ENCODE data around the gene EXD3. TPM values are rescaled to one million over a fixed set of nuclear protein-coding genes. Genes with fewer than 3 reads are reported as not detected.
A peak's percentile ranks its signal among the peaks of the same experiment; 100 is the strongest.

The EXD3 gene
- polyA plus RNA-seq, 1 donor from 2014 or later, result 5.6 TPM

DNA sequence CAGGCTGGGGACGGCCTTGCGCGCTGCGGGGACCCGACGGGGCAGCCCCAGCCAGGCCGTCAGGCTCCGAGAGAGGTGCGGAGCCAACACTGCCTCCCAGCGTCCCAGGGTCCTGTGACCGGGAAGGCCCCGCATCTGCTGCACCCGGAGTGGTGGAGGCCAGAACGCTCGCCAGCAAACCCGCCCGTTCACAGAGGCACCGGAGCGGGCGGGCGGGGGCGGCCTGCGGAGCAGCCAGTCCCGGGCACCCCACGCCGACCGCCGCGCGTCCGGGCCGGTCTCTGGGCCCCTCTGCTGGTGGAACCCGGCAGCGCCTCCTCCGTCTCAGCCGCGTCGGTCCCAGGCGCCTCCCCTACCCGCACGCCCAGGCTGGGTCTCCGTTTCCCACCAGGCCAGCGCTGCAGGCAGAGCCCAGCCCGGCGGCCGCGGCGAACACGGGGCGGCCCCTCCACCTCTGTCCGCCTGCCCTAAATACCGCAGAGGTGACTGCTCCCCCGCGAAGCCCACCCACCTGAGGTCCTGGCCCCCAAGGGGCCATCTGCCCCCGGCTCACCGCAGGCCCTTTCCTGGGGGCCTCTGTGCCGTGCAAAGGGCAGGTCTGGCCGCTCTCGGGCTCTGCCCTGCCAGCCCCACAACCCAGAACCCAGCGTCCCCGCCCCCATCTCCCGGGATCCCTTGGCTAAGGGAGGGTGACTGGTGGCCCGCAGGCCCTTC is 15.9 kb downstream of the EXD3 start:
- peaks cover 0 to 5% (median 0%) of the 10 kb centered on the region in 3 donors for H3K9me3 Mint-ChIP-seq
- H3K36me3 Mint-ChIP-seq, result peaks cover 7% of the 10 kb centered on the region
- H3K27ac Mint-ChIP-seq, result no peak overlapping the region
- peak overlapping the region in 1 of 4 donors; percentile 45 for H3K4me3 Mint-ChIP-seq
- H3K4me1 Mint-ChIP-seq, result peaks cover 5 to 7% (median 7%) of the 10 kb centered on the region in 3 donors
- H3K27me3 Mint-ChIP-seq, result peaks cover 3% of the 10 kb centered on the region

DNA sequence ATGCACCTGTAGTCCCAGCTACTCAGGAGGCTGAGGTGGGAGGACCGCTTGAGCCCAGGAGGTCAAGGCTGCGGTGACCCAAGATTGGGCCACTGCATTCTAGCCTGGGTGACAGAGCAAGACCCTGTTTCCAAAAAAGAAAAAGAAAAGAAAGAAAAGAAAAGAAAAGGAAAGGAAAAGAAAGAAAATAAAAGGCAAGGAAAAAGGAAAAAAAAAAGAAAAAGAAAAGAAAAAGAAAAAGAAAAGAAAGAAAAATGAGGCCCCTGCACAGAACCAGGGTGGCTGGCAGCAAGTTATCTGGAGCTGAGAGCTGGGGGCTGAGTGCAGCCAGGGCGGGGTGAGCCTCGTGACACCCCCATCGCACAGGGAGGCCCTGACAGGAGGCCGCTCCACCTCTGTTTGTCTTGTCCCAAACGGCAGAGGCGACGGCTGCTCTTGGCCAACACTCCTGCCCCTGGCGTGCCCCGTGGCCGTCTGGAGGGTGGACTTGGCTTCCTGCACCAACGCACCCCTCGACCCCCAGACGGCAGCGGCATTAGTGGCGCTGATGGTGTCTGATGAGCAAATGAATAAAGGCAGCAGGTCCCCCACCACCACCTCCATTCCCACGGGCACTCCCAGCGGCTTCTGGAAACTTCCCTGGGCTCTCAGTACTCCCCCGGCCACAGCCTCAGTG is 16.7 kb downstream of the EXD3 start:
- peaks cover 7% of the 10 kb centered on the region for H3K36me3 Mint-ChIP-seq
- H3K4me1 Mint-ChIP-seq, result peaks cover 5 to 7% (median 7%) of the 10 kb centered on the region in 3 donors
- peak overlapping the region in 2 of 4 donors; percentile 17 to 34 for H3K4me3 Mint-ChIP-seq
- peaks cover 0 to 5% (median 2%) of the 10 kb centered on the region in 3 donors for H3K9me3 Mint-ChIP-seq
- H3K27me3 Mint-ChIP-seq, result peaks cover 3% of the 10 kb centered on the region
- H3K27ac Mint-ChIP-seq, result no peak overlapping the region

DNA sequence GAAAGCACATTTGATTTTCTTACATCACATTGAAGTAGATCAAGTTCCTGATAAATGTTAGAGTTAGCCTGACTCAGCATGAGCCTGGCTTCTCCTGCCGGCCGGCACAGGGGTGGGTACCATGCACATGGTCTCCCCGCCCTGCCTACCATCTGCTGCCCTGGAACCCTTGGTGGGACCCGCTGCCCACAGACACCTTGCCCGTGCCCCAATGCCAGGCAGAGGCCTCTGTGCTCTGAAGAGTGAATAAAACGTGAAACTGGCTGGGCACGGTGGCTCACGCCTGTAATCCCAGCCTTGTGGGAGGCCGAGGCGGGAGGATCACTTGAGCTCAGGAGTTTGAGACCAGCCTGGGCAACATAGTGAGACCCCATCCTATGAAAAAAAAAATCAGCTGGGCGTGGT is 17.3 kb downstream of the EXD3 start:
- Mint-ChIP-seq H3K4me3 (no peak overlapping the region), H3K36me3 (peaks cover 7% of the 10 kb centered on the region), H3K4me1 (peaks cover 5 to 7% (median 7%) of the 10 kb centered on the region in 3 donors), H3K27ac (no peak overlapping the region), H3K27me3 (peaks cover 3% of the 10 kb centered on the region), H3K9me3 (peaks cover 0 to 5% (median 2%) of the 10 kb centered on the region in 3 donors)

DNA sequence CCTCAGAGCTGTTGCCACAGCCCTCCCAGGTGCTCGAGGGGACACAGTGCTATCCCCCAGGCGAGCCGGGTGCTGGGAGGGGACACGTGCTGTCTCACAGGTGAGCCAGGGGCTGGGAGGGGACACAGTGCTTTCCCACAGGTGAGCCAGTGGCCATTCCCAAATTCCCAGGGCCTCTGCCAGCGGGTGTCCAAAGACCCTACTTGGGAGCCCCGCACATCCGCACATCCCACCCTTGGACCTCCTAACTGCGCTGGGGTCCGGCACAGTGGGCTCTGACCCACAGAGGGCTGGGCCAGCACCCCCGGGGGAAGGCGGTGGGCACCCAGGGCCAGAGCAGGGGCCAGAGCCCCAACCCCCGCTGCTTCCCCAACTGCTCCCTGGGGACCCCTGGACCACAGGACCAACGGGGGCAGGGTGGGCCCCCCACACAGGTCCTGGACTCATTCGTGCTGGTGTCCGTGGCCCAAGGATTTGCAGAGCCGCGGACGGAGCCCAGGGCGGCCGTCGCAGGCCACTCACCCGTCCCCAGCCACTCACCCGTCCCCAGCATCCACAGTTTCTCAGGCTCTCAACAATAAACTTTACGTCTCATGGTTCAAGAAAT is 17.9 kb downstream of the EXD3 start:
- Mint-ChIP-seq H3K4me1 (peaks cover 7 to 11% (median 10%) of the 10 kb centered on the region in 3 donors), H3K36me3 (peaks cover 7% of the 10 kb centered on the region), H3K27me3 (peaks cover 3% of the 10 kb centered on the region), H3K9me3 (peaks cover 0 to 5% (median 2%) of the 10 kb centered on the region in 3 donors), H3K4me3 (no peak overlapping the region), H3K27ac (no peak overlapping the region)

DNA sequence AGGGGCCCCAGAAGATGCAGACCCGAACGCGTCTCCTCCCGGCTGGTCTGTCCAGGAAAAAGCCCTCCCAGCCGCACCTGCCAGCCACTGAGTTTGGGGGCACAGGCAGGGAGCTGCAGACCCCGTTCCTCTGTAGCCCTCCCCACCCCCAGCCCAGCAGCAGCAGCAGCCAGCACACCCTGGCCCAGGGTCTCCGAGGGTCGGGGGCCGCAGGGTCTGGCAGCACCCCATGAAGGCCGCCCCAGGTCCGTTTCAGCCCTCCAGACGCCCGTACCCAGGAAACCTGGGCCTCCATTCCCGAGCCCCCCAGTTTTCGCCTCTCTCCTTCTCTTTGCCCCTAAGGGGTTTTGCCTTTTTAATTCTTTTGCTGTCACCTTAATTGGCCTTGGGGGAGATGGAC is 19.7 kb downstream of the EXD3 start:
- no peak overlapping the region for H3K27ac Mint-ChIP-seq
- H3K27me3 Mint-ChIP-seq, result peaks cover 2% of the 10 kb centered on the region
- H3K4me1 Mint-ChIP-seq, result peaks cover 16 to 20% (median 17%) of the 10 kb centered on the region in 3 donors
- H3K9me3 Mint-ChIP-seq, result peaks cover 0 to 5% (median 2%) of the 10 kb centered on the region in 3 donors
- H3K36me3 Mint-ChIP-seq, result peaks cover 4% of the 10 kb centered on the region
- no peak overlapping the region for H3K4me3 Mint-ChIP-seq

DNA sequence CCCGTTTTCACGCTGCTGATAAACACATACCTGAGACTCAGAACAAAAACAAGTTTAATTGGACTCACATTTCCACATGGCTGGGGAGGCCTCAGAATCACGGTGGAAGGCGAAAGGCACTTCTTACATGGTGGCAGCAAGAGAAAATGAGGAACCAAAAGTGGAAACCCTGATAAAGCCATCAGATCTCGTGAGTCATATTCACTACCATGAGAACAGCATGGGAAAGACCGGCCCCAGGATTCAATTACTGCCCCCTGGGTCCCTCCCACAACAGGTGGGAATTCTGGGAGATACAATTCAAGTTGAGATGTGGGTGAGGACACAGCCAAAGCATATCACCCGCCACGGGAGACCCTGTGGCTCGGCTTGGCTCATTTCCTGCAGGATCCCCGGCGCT is 20.2 kb downstream of the EXD3 start:
- H3K4me3 Mint-ChIP-seq, result peak overlapping the region in 1 of 4 donors; percentile 22

DNA sequence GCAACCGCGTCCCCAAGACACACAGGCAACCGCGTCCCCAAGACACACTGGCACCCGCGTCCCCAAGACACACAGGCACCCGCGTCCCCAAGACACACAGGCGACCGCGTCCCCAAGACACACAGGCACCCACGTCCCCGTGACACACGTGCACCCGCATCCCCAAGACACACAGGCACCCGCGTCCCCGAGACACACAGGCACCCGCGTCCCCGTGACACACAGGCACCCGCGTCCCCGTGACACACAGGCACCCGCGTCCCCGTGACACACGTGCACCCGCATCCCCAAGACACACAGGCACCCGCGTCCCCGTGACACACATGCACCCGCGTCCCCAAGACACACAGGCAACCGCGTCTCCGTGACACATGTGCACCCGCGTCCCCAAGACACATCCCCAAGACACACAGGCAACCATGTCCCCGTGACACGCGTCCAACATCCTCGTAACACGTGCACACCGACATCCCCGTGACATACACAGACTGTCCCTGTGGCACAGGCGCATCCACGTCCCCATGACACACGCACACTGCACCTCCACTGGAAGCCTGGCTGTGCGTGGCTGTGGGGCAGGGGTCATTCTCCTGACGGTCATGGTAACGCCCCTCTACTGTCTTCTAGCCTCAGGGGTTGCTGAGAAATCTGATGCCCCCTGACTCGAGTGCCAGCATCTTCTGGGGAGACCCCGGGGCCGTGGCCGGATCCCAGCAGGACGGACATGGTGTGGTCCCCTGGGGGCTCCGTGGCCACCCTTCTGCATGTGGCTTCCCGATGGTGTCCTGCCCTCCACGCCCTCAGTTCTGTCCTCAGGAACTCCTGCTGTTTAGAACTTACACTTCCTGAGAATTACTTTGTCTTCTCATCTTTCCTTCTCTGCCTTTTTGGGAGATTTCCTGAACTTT is 24.1 kb downstream of the EXD3 start:
- Mint-ChIP-seq H3K9me3 (peaks cover 0 to 7% (median 2%) of the 10 kb centered on the region in 3 donors), H3K36me3 (peaks cover 7% of the 10 kb centered on the region), H3K4me3 (peak overlapping the region in 1 of 4 donors; percentile 50), H3K4me1 (peaks cover 14 to 30% (median 14%) of the 10 kb centered on the region in 3 donors), H3K27me3 (no peaks in the 10 kb centered on the region), H3K27ac (peak overlapping the region in 1 of 3 donors; percentile 64)

More for the DNA sequence above, 20.2 kb downstream of the EXD3 start:
- Mint-ChIP-seq H3K27ac (no peak overlapping the region), H3K4me1 (peaks cover 14 to 24% (median 15%) of the 10 kb centered on the region in 3 donors), H3K9me3 (peaks cover 0 to 5% (median 2%) of the 10 kb centered on the region in 3 donors), H3K27me3 (no peaks in the 10 kb centered on the region), H3K36me3 (peaks cover 4% of the 10 kb centered on the region)

DNA sequence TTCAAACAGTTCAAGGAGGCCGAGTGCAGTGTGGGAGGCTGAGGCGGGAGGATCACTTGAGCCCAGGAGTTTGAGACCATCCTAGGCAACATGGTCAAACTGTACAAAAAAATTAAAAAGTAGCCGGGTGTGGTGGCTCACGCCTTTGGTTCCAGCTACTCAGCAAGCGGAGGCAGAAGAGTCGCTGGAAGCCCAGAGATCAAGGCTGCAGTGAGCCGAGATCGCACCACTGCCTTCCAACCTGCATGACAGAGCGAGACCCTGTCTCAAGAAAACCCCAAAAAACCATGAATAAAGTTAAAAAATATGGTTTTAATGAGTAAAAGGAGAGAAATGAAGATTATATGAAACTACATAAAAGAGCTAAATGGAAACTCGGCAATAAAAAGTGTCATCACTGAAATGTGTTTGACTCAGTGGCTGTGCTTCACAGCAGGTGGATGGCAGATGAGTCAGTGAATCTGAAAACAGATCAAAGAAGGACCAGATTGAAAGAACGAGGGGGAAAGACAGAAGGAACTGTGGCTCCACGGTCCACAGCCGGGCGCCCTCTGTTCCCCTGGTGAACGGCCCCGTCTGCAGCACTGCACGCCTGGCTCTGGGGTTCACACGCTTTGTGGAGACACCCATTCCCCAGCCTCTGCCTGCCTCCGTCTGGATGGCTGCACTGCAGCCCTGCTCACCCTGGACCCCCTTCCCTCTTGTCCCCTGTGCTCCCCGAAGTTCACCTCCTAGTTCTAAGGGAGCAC is 25.1 kb downstream of the EXD3 start:
- H3K9me3 Mint-ChIP-seq, result peaks cover 0 to 7% (median 2%) of the 10 kb centered on the region in 3 donors
- no peak overlapping the region for H3K27ac Mint-ChIP-seq
- H3K27me3 Mint-ChIP-seq, result no peaks in the 10 kb centered on the region
- H3K36me3 Mint-ChIP-seq, result peaks cover 7% of the 10 kb centered on the region
- H3K4me3 Mint-ChIP-seq, result no peak overlapping the region
- H3K4me1 Mint-ChIP-seq, result peaks cover 14 to 30% (median 14%) of the 10 kb centered on the region in 3 donors

DNA sequence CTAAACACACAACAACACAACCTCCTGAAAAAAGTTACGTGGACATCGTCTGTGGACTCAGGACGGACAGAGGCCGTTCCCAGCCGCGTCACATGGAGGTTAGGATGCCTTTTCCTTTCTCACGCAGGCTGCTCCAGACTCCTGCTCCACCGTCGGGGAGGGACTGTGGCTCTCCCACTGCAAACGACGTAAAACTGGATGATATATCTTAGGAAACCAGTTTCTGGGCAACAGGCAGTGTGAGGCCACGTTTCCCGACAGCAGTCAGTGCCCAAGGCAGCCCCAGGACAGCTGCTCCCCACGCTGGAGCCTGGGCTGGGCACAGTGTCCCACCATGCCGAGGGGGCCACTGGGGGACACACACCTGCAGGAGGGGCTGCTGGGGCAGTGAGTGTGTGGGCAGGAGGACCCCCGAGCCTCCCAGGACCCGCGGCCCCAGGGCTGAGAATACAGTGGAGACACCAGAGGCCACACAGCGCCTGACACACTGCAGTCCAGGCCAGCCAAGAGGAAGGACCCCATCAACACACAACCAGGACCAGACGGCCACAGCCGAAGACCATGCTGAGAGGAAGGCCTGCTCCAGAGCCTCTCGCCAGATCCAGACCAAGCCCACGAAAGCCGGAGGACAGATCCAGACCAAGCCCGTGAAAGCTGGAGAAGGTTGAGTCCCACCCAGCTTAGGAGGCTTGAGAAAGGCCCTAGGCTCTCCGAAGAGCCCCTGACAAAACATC is 26.2 kb downstream of the EXD3 start:
- H3K4me1 Mint-ChIP-seq, result peaks cover 11 to 23% (median 12%) of the 10 kb centered on the region in 3 donors
- peaks cover 0 to 2% (median 2%) of the 10 kb centered on the region in 3 donors for H3K9me3 Mint-ChIP-seq
- H3K27me3 Mint-ChIP-seq, result no peaks in the 10 kb centered on the region
- peak overlapping the region in 1 of 4 donors; percentile 52 for H3K4me3 Mint-ChIP-seq
- H3K36me3 Mint-ChIP-seq, result peaks cover 3% of the 10 kb centered on the region
- H3K27ac Mint-ChIP-seq, result peak overlapping the region in 1 of 3 donors; percentile 67

DNA sequence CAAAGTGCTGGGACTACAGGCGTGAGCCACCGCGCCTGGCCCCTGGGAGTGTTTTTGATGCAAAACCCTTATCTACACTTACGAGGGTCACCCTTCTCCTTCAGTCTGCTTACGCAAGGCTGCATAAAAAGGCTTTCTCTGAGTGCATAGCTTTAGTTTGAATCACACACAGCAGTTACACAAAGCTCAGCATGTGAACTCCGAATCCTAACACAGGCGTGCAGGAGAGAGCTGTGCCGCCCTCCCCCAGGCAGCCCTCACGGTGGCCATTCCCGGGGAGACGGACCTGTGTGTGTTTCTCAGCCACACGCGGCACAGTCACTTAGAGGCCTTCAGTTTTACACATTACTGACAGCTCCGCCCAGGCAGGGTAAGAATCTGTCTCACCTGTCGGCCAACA is 26.7 kb downstream of the EXD3 start:
- no peak overlapping the region for H3K27ac Mint-ChIP-seq
- H3K27me3 Mint-ChIP-seq, result no peaks in the 10 kb centered on the region
- H3K4me3 Mint-ChIP-seq, result no peak overlapping the region
- H3K36me3 Mint-ChIP-seq, result peaks cover 3% of the 10 kb centered on the region
- peaks cover 11 to 23% (median 12%) of the 10 kb centered on the region in 3 donors for H3K4me1 Mint-ChIP-seq
- H3K9me3 Mint-ChIP-seq, result peaks cover 0 to 2% (median under 1%) of the 10 kb centered on the region in 3 donors

DNA sequence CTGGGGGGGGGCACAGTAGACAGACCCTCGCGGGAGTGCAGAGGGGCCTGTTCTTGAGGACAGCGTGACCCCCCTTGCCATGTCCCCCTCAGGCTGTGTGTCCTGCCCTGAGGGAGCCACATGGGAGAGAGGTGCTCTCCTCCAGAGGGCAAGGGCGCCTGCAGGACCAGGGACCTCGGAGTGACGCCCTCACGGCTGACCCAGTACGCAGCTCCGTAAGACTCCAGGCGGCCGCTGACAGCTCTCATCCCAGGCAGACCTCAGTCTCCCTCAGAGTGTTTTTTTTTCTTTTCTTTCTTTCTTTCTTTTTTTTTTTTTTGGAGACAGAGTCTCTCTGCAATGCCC is 27.3 kb downstream of the EXD3 start:
- Mint-ChIP-seq H3K27me3 (no peaks in the 10 kb centered on the region), H3K4me3 (no peak overlapping the region), H3K27ac (no peak overlapping the region), H3K36me3 (peaks cover 3% of the 10 kb centered on the region), H3K4me1 (peaks cover 11 to 23% (median 12%) of the 10 kb centered on the region in 3 donors), H3K9me3 (peaks cover 0 to 2% (median 0%) of the 10 kb centered on the region in 3 donors)

DNA sequence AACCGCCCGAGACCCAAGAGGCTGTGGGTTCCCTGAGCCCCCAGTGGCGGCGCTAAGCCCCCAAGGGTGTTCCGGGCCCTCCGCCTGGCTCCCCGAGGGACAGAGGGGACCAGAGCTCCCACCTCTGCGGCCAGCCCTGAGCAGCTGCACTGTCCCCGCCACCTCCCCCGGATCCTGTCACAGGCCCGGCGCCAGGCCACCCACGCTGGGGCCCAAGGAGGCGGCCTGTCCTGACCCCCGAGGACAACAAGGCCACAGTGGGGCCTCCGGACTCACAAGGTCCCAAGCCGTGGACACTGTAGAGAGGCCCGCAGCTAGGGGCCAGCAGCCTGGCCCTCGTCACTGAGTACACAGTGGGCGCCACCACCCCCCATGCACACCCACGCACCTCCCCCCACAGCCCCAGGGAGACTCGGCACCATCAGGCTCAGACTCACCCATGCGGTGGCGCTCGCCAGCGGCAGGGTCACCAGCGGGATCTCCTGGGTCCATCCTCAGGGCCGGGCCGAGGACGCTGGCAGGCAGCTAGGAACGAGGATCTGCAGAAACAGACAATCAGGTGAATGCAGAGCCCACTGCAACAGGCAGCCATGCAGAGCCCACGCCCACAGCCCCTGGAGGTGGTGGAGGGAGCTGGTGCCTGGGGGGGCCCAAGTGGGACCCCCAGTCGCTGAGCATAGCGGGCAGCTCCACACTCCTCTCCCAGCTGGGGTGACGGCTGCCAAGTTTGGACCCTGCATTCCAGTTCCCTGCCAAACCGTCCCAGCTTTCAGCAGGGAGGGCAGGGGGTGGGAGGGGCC is 27.9 kb downstream of the EXD3 start:
- Mint-ChIP-seq H3K27ac (no peak overlapping the region), H3K9me3 (peaks cover 0 to 2% (median 0%) of the 10 kb centered on the region in 3 donors), H3K27me3 (no peaks in the 10 kb centered on the region), H3K4me3 (no peak overlapping the region), H3K36me3 (peaks cover 5% of the 10 kb centered on the region), H3K4me1 (peaks cover 10 to 20% (median 12%) of the 10 kb centered on the region in 3 donors)

Measured in IgD-negative memory B cell (primary cell).